WTC11 (cell line): Measurements from ENCODE around the gene MIX23. TPM values are rescaled to one million over a fixed set of nuclear protein-coding genes. Genes with fewer than 3 reads are reported as not detected.

Experiments
- ATAC-seq: fragments of 200-7000 bp; cut with Tn5 transposase; 2 replicates; pipeline ENCODE4 v1.10.0; 2021; ENCODE audit warnings: mild to moderate bottlenecking, moderate library complexity
- CTCF ChIA-PET: fragments of 300-600 bp; sonication (Branson Sonifier 250); formaldehyde crosslinking; loops from one replicate; lab custom pipeline; 2021; ENCODE audit warnings: antibody characterized with exemption; lab: Charles Lee
- POLR2A ChIA-PET: fragments of 350-600 bp; sonication (Branson Sonifier 250); formaldehyde crosslinking; loops from one replicate; lab custom pipeline; 2021; ENCODE audit warnings: antibody characterized with exemption; lab: Charles Lee
- DNase-seq: peaks from one replicate; pipeline ENCODE4 v3.0.0; 2021; ENCODE audit warnings: low spot score
- H3K27ac Mint-ChIP-seq: 2 replicates; pipeline ENCODE4 v1.8.0; 2021; ENCODE audit warnings: mixed read lengths
- H3K27me3 Mint-ChIP-seq: 2 replicates; pipeline ENCODE4 v1.8.0; 2021; ENCODE audit warnings: low read depth, mild to moderate bottlenecking, moderate library complexity, mixed read lengths
- H3K36me3 Mint-ChIP-seq: 2 replicates; pipeline ENCODE4 v1.8.0; 2021; ENCODE audit warnings: mixed read lengths
- H3K4me1 Mint-ChIP-seq: 2 replicates; pipeline ENCODE4 v1.8.0; 2022; ENCODE audit warnings: mixed read lengths
- H3K4me3 Mint-ChIP-seq: 2 replicates; pipeline ENCODE4 v1.8.0; 2021; ENCODE audit warnings: mild to moderate bottlenecking, moderate library complexity, mixed read lengths
- H3K9me3 Mint-ChIP-seq: 2 replicates; pipeline ENCODE4 v1.8.0; 2021; ENCODE audit warnings: mixed read lengths
- EMX1 ChIP-seq: fragments of 250-450 bp; sonication (Bioruptor Pico); IDR thresholded peaks from 2 replicates; pipeline ENCODE4 v1.8.0; 2021; ENCODE audit warnings: mild to moderate bottlenecking
- FOXP1 ChIP-seq: sonication (generic); formaldehyde crosslinking; IDR thresholded peaks from 2 replicates; pipeline ENCODE4 v1.8.0; 2022; ENCODE audit warnings: missing genetic modification reagents, mild to moderate bottlenecking, moderate library complexity, borderline replicate concordance
- MXD4 ChIP-seq: fragments of 250-450 bp; sonication (Bioruptor Pico); IDR thresholded peaks from 2 replicates; pipeline ENCODE4 v1.8.0; 2021; ENCODE audit warnings: mild to moderate bottlenecking, moderate library complexity, borderline replicate concordance
- RELA ChIP-seq: sonication (generic); formaldehyde crosslinking; IDR thresholded peaks from 2 replicates; pipeline ENCODE4 v1.8.1; 2022; ENCODE audit warnings: missing genetic modification reagents, mild to moderate bottlenecking, borderline replicate concordance
- SOX15 ChIP-seq: fragments of 250-450 bp; sonication (Bioruptor Pico); IDR thresholded peaks from 2 replicates; pipeline ENCODE4 v1.9.0; 2021; ENCODE audit warnings: mild to moderate bottlenecking
- TEAD1 ChIP-seq: sonication (generic); formaldehyde crosslinking; IDR thresholded peaks from 2 replicates; pipeline ENCODE4 v1.8.0; 2022; ENCODE audit warnings: mild to moderate bottlenecking, missing genetic modification reagents
- TEAD4 ChIP-seq: sonication (generic); formaldehyde crosslinking; IDR thresholded peaks from 2 replicates; pipeline ENCODE4 v1.8.0; 2022; ENCODE audit warnings: mild to moderate bottlenecking, missing genetic modification reagents
- ZNF396 ChIP-seq: fragments of 250-450 bp; sonication (Bioruptor Pico); IDR thresholded peaks from 2 replicates; pipeline ENCODE4 v1.8.0; 2021; ENCODE audit warnings: mild to moderate bottlenecking, moderate library complexity, borderline replicate concordance
- ZNF423 ChIP-seq: fragments of 250-450 bp; sonication (Bioruptor Pico); IDR thresholded peaks from 2 replicates; pipeline ENCODE4 v2.1.2; 2022; ENCODE audit warnings: mild to moderate bottlenecking, moderate library complexity
- total RNA-seq: library from RNA; stranded (reverse); gene quantifications from 3 replicates; pipeline ENCODE4 v1.2.3, GENCODE V29; 2021
- TF ChIP-seq, protein P1 (sequence below): sonication (generic); formaldehyde crosslinking; IDR thresholded peaks from 2 replicates; pipeline ENCODE4 v1.8.1; 2023; ENCODE audit warnings: mild to moderate bottlenecking, missing genetic modification reagents, borderline replicate concordance
- TF ChIP-seq, protein P2 (sequence below): fragments of 250-450 bp; sonication (Bioruptor Pico); IDR thresholded peaks from 2 replicates; pipeline ENCODE4 v2.1.2; 2022; ENCODE audit warnings: mild to moderate bottlenecking, moderate library complexity
- TF ChIP-seq, protein P3 (sequence below): sonication (generic); formaldehyde crosslinking; conservative IDR thresholded peaks from 2 replicates; pipeline ENCODE4 v1.8.1; 2022; ENCODE audit warnings: mild to moderate bottlenecking, missing genetic modification reagents
- TF ChIP-seq, protein P4 (sequence below): fragments of 250-450 bp; sonication (Bioruptor Pico); IDR thresholded peaks from 2 replicates; pipeline ENCODE4 v1.9.0; 2021; ENCODE audit warnings: moderate library complexity, mild to moderate bottlenecking, inconsistent platforms, borderline replicate concordance
- TF ChIP-seq, protein P5 (sequence below): sonication (generic); formaldehyde crosslinking; IDR thresholded peaks from 2 replicates; pipeline ENCODE4 v1.8.1; 2022; ENCODE audit warnings: mild to moderate bottlenecking, moderate library complexity, missing genetic modification reagents
- TF ChIP-seq, protein P6 (sequence below): fragments of 250-450 bp; sonication (Bioruptor Pico); IDR thresholded peaks from 2 replicates; pipeline ENCODE4 v1.9.0; 2021; ENCODE audit warnings: mild to moderate bottlenecking
- TF ChIP-seq, protein P7 (sequence below): fragments of 200-600 bp; IDR thresholded peaks from 2 replicates; pipeline ENCODE4 v1.8.0; 2022; ENCODE audit warnings: antibody characterized with exemption
- TF ChIP-seq, protein P8 (sequence below): sonication (generic); formaldehyde crosslinking; IDR thresholded peaks from 2 replicates; pipeline ENCODE4 v1.8.0; 2022; ENCODE audit warnings: missing genetic modification reagents
- TF ChIP-seq, protein P9 (sequence below): sonication (generic); formaldehyde crosslinking; IDR thresholded peaks from 2 replicates; pipeline ENCODE4 v1.8.1; 2023; ENCODE audit warnings: mild to moderate bottlenecking, missing genetic modification reagents, moderate library complexity

Gene MIX23
- total RNA-seq, 1 experiment from 2014 or later, result 81.7 TPM

DNA sequence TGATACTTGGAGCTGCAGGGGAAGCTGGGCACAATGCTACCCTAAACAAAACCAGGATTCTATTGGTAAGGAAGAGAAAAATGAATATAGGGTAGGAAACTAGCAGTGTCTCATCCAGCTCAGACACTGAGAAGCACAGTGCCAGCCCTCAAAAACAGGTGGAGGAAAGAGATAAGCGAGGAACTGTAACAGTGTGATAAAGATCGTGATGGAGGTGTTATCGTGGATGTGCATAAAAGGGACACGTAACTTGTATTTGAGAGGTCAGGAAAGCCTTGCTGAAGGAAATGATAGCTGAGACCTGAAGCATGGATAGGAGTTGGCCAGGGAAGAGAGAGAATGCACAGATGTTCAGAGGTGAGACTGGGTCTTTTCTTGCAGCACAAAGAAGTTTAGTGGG, 27.4 kb downstream of the MIX23 start:
- DNase-seq (no peak), ATAC-seq (no peak)
- Mint-ChIP-seq H3K9me3 (no peaks in the 10 kb centered on the region), H3K27ac (no peak overlapping the region), H3K4me1 (no peaks in the 10 kb centered on the region), H3K36me3 (peaks cover 12% of the 10 kb centered on the region), H3K4me3 (no peak overlapping the region), H3K27me3 (no peaks in the 10 kb centered on the region)
- ChIA-PET POLR2A (interaction anchor here (0.5 kb wide), 1 partner anchor 28 kb away, joined by 3 read pairs; no protein-coding TSS in a partner anchor), CTCF (interaction anchor here (3.2 kb wide), 1 partner anchor 254 kb away, joined by 13 read pairs; no protein-coding TSS in a partner anchor)
- TF ChIP-seq TEAD4 (CRISPR knock-in tag) (no peak), SOX15 (CRISPR knock-in tag) (no peak), RELA (no peak), ZNF396 (CRISPR knock-in tag) (no peak), ZNF423 (CRISPR knock-in tag) (no peak), TEAD1 (CRISPR knock-in tag) (no peak), FOXP1 (no peak), EMX1 (CRISPR knock-in tag) (no peak), MXD4 (CRISPR knock-in tag) (no peak)
- TF ChIP-seq, protein P1, sequence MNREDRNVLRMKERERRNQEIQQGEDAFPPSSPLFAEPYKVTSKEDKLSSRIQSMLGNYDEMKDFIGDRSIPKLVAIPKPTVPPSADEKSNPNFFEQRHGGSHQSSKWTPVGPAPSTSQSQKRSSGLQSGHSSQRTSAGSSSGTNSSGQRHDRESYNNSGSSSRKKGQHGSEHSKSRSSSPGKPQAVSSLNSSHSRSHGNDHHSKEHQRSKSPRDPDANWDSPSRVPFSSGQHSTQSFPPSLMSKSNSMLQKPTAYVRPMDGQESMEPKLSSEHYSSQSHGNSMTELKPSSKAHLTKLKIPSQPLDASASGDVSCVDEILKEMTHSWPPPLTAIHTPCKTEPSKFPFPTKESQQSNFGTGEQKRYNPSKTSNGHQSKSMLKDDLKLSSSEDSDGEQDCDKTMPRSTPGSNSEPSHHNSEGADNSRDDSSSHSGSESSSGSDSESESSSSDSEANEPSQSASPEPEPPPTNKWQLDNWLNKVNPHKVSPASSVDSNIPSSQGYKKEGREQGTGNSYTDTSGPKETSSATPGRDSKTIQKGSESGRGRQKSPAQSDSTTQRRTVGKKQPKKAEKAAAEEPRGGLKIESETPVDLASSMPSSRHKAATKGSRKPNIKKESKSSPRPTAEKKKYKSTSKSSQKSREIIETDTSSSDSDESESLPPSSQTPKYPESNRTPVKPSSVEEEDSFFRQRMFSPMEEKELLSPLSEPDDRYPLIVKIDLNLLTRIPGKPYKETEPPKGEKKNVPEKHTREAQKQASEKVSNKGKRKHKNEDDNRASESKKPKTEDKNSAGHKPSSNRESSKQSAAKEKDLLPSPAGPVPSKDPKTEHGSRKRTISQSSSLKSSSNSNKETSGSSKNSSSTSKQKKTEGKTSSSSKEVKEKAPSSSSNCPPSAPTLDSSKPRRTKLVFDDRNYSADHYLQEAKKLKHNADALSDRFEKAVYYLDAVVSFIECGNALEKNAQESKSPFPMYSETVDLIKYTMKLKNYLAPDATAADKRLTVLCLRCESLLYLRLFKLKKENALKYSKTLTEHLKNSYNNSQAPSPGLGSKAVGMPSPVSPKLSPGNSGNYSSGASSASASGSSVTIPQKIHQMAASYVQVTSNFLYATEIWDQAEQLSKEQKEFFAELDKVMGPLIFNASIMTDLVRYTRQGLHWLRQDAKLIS (CRISPR knock-in tag), result no peak
- TF ChIP-seq, protein P2, sequence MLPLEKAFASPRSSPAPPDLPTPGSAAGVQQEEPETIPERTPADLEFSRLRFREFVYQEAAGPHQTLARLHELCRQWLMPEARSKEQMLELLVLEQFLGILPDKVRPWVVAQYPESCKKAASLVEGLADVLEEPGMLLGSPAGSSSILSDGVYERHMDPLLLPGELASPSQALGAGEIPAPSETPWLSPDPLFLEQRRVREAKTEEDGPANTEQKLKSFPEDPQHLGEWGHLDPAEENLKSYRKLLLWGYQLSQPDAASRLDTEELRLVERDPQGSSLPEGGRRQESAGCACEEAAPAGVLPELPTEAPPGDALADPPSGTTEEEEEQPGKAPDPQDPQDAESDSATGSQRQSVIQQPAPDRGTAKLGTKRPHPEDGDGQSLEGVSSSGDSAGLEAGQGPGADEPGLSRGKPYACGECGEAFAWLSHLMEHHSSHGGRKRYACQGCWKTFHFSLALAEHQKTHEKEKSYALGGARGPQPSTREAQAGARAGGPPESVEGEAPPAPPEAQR (CRISPR knock-in tag), result no peak
- TF ChIP-seq, protein P3, sequence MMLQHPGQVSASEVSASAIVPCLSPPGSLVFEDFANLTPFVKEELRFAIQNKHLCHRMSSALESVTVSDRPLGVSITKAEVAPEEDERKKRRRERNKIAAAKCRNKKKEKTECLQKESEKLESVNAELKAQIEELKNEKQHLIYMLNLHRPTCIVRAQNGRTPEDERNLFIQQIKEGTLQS, result no peak
- TF ChIP-seq, protein P4, sequence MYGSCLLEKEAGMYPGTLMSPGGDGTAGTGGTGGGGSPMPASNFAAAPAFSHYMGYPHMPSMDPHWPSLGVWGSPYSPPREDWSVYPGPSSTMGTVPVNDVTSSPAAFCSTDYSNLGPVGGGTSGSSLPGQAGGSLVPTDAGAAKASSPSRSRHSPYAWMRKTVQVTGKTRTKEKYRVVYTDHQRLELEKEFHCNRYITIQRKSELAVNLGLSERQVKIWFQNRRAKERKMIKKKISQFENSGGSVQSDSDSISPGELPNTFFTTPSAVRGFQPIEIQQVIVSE (CRISPR knock-in tag), result no peak
- TF ChIP-seq, protein P5, sequence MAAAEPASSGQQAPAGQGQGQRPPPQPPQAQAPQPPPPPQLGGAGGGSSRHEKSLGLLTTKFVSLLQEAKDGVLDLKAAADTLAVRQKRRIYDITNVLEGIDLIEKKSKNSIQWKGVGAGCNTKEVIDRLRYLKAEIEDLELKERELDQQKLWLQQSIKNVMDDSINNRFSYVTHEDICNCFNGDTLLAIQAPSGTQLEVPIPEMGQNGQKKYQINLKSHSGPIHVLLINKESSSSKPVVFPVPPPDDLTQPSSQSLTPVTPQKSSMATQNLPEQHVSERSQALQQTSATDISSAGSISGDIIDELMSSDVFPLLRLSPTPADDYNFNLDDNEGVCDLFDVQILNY (CRISPR knock-in tag), result no peak
- TF ChIP-seq, protein P6, sequence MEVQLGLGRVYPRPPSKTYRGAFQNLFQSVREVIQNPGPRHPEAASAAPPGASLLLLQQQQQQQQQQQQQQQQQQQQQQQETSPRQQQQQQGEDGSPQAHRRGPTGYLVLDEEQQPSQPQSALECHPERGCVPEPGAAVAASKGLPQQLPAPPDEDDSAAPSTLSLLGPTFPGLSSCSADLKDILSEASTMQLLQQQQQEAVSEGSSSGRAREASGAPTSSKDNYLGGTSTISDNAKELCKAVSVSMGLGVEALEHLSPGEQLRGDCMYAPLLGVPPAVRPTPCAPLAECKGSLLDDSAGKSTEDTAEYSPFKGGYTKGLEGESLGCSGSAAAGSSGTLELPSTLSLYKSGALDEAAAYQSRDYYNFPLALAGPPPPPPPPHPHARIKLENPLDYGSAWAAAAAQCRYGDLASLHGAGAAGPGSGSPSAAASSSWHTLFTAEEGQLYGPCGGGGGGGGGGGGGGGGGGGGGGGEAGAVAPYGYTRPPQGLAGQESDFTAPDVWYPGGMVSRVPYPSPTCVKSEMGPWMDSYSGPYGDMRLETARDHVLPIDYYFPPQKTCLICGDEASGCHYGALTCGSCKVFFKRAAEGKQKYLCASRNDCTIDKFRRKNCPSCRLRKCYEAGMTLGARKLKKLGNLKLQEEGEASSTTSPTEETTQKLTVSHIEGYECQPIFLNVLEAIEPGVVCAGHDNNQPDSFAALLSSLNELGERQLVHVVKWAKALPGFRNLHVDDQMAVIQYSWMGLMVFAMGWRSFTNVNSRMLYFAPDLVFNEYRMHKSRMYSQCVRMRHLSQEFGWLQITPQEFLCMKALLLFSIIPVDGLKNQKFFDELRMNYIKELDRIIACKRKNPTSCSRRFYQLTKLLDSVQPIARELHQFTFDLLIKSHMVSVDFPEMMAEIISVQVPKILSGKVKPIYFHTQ (CRISPR knock-in tag), result no peak
- TF ChIP-seq, protein P7, sequence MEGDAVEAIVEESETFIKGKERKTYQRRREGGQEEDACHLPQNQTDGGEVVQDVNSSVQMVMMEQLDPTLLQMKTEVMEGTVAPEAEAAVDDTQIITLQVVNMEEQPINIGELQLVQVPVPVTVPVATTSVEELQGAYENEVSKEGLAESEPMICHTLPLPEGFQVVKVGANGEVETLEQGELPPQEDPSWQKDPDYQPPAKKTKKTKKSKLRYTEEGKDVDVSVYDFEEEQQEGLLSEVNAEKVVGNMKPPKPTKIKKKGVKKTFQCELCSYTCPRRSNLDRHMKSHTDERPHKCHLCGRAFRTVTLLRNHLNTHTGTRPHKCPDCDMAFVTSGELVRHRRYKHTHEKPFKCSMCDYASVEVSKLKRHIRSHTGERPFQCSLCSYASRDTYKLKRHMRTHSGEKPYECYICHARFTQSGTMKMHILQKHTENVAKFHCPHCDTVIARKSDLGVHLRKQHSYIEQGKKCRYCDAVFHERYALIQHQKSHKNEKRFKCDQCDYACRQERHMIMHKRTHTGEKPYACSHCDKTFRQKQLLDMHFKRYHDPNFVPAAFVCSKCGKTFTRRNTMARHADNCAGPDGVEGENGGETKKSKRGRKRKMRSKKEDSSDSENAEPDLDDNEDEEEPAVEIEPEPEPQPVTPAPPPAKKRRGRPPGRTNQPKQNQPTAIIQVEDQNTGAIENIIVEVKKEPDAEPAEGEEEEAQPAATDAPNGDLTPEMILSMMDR, result no peak
- TF ChIP-seq, protein P8, sequence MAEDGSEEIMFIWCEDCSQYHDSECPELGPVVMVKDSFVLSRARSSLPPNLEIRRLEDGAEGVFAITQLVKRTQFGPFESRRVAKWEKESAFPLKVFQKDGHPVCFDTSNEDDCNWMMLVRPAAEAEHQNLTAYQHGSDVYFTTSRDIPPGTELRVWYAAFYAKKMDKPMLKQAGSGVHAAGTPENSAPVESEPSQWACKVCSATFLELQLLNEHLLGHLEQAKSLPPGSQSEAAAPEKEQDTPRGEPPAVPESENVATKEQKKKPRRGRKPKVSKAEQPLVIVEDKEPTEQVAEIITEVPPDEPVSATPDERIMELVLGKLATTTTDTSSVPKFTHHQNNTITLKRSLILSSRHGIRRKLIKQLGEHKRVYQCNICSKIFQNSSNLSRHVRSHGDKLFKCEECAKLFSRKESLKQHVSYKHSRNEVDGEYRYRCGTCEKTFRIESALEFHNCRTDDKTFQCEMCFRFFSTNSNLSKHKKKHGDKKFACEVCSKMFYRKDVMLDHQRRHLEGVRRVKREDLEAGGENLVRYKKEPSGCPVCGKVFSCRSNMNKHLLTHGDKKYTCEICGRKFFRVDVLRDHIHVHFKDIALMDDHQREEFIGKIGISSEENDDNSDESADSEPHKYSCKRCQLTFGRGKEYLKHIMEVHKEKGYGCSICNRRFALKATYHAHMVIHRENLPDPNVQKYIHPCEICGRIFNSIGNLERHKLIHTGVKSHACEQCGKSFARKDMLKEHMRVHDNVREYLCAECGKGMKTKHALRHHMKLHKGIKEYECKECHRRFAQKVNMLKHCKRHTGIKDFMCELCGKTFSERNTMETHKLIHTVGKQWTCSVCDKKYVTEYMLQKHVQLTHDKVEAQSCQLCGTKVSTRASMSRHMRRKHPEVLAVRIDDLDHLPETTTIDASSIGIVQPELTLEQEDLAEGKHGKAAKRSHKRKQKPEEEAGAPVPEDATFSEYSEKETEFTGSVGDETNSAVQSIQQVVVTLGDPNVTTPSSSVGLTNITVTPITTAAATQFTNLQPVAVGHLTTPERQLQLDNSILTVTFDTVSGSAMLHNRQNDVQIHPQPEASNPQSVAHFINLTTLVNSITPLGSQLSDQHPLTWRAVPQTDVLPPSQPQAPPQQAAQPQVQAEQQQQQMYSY (CRISPR knock-in tag), result no peak
- TF ChIP-seq, protein P9, sequence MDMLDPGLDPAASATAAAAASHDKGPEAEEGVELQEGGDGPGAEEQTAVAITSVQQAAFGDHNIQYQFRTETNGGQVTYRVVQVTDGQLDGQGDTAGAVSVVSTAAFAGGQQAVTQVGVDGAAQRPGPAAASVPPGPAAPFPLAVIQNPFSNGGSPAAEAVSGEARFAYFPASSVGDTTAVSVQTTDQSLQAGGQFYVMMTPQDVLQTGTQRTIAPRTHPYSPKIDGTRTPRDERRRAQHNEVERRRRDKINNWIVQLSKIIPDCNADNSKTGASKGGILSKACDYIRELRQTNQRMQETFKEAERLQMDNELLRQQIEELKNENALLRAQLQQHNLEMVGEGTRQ (CRISPR knock-in tag), result no peak
